Stimulated activated CD8-positive, alpha-beta memory T cell treated with anti-CD3 and anti-CD28 coated beads, Interleukin-15, amount 100 ng/mL, for 1 hour (primary cell): Measurements from ENCODE around the gene ROR1.
"Not testable (repeated sequence)": the region's sequence is repeated elsewhere in the genome, so short reads cannot be mapped to it uniquely, and the experiment has no call there.

ENCODE experiments used
- DNase-seq: peaks from one replicate; pipeline ENCODE4 v3.0.0-alpha.2; 2020; ENCODE audit warnings: low read depth

The ROR1 gene

DNA sequence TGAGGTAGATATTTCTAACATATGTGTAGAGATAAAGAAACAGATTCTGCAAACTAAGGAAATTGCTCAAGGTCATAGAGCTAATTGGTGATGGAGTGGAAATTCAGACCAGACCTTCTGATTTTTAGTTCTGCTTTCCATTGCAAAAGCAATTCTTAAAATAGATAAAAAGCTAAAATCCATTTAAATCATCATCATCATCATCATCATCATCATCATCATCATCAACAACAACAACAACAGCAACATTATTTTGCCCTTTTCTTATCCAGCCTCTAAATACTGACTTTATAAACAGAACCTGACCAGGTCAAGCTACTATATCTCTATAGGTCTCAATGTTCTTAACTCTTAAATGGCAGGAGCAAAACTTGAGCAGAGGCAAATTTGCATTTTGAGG lies 14.0 kb upstream of the ROR1 start:
- DNase-seq = no peak

DNA sequence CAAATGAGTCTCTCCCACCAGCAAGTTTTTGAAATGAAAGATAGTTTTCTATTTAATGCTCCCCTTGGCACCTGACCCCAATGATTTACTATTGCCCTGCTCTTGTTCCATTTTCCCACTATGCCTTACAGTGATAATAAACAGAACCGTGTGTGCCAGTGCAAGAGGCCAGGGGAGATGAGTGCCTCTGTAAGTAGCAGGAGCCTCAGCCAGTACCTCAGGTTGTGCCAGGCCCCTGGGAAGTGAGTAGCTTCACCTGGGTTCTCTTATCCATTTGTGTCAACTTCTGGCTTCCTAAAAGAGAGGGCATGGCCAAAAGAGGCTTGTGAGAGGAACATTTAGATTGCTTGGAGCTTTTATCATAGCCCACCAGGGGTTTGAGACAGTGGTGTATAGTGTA lies 3.4 kb upstream of the ROR1 start:
- DNase-seq = no peak

DNA sequence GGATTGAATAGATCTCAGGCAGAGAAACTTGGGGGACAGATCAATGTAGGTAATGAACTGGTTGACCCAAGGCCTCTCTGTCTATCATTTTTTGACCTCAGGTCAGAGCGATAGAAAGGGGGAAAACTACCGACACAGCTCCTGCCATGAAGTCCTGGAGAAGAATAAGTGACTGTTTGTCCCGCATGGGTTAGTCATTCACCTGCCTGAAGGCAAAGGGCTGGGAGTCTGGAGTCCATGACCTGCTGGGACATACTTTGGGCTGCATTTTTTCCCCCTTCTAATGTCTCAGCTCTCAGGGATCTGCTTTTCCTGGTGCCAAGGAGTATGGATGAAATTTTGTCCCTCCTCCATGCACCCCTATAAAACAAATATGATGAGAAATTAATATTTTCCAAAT lies 1.6 kb upstream of the ROR1 start:
- no peak for DNase-seq

DNA sequence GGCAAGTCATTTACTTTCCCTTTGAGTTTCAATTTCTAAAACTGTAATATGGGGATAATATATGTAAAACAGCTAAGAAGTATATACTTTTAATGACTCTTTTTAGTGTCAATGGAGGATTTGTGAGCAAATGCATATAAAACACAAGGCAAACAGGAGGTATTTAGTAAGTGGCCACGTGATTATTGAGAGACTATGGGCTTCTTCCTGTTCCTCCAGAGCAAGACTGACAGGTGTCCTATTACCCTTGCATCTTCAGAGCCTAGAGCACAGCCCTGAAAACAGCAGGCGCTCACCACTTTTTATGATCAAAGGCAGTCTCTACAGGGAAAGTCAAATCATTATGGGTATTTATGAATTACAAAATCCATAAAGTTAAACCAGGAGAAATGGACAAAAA lies 941 bp upstream of the ROR1 start:
- no peak for DNase-seq

DNA sequence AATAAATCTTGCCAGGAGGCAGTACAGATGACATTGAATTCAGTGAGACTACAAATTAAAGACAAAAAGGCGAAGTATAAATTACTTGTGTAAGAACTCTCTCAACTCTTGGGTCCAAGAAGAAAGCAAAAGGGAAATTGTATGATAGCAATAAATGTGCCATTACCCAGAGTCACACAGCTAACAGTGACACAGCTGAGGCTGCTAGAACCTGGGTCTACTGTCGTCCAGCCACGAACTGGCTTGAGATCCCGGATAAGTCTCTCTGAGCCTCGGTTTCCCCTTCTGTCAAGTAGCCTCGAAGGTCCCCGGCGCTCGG lies 362 bp upstream of the ROR1 start:
- no peak for DNase-seq

DNA sequence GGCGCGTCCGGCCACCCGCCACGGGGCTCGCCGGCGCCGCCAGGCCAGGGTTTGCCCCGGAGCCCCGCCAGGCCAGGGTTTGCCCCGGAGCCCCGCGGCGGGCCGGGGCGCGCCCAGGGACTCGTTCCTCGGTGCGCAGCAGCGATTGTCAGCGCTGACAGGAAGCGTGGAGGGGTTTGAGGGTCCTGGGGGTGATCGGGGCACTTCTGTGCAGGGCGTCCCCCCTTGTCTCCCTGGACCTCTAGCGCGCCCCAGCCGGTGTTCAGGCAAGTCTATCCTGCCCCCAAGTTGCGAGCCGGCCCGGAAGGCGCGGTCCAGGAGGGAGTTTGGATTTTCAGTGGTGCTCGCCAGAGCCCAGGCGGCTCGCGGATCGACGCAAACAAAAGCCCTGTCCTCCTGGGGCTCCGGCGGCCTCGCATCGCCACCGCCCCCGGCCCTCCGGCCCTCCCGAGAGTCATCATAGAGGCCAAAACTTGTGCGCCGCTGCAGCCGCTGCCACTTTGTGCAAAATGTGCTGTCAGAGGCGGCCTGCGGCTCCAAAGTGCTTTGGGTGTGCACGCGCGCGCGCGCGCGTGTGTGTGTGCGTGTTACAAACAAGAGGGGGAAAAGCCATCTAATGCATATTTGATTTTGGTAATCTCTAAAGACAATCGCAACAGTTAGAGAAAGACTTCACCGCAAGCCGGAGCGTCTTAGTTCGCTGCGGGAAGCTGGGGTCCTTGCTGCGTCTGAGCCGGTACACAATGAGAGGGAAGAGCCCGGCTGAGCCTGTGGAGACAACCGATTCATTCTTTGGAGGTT lies 1.0 kb downstream of the ROR1 start:
- no peak for DNase-seq

DNA sequence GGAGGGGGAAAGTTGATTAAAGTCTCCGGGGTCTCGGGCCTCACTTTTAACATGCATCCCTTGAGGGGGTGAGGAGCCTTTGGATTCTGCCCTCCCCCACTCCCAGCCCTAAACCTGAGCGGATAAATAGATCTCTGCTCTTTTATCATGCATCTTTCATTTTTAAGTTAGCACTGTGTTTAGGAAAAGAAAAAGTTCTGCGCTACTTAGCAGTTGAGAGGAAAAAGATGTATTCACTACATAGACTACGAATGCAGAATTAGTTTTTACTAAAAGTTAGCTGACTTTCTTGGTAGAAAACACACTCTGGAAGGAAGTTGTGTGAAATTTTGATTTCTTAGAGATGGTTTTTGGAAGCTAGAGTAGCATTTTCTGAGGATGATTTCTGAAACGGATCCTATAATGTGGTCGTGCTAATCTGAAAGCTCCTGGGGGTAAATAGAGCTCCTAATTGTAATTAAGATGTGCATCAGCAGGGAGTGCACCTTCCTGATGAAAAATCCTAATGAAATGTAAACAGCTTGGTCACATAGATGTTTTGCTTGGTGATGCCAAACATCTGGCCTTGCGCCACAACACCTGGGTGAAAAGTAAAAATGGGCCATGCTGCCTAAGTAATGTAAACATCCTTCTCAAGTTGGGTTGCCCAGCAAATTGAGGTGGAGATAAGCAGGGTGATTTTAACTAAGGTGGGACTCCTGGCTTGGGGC lies 1.8 kb downstream of the ROR1 start:
- no peak for DNase-seq

DNA sequence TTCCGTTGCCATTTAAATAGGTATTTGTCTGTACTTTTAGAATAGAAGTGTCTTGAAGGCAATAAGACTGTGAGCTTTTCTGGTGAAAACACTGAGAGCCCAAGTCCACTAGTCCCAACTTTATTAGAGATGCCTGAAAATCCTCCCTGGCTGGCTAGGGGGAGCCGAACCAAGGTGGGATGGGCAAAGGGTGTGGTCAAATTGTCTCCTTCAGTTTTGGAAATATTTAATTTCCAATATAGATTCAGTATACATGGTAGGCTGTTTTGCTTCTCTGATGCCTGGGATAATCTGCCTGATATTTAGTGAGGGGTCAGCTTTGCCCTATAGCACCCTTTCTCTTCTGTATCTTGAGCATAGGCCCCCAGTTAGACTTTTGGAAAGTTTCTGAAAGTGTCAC lies 3.5 kb downstream of the ROR1 start:
- no peak for DNase-seq

DNA sequence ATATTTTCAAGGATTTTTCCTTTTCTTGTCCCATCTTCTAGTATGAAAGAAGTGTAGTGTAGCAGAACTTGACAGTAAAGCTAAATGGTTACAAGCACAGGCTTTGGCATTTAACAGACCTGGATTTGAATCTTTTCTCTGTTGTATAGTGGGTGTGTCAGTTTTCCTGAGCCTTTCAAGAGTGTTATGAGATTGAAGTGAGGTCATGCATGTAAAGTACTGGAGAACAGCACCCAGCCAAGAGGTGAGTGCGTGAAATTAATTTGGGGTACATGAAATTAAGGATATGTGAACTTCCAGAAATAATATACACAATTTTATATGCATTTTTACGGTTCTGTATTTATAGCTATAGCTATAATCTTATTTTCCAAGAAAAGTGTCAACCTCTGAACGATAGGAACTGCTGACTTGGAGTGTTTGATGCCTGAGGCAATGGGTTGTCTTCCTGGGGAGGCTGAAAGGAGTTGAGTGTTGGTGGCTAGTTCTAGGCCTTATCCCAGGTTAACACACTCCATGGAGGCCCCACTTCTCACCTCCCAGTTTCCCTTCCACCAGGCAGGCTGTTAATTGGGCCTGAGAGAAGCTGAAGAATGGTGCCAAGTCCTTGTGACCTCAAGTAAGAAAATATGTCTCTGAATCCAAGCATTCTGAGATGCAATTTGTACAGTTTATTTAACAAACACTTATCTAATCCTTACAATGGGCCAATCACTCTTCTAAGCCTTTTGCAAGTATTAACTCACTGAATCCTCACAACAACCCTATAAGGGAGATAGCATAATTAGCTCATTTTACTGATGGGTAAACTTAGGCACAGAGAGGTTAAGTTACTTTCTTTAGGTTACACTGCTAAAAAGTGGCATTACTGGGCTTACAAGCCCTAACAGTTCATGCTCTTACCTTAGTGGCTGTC lies 4.4 kb downstream of the ROR1 start:
- DNase-seq = no peak

DNA sequence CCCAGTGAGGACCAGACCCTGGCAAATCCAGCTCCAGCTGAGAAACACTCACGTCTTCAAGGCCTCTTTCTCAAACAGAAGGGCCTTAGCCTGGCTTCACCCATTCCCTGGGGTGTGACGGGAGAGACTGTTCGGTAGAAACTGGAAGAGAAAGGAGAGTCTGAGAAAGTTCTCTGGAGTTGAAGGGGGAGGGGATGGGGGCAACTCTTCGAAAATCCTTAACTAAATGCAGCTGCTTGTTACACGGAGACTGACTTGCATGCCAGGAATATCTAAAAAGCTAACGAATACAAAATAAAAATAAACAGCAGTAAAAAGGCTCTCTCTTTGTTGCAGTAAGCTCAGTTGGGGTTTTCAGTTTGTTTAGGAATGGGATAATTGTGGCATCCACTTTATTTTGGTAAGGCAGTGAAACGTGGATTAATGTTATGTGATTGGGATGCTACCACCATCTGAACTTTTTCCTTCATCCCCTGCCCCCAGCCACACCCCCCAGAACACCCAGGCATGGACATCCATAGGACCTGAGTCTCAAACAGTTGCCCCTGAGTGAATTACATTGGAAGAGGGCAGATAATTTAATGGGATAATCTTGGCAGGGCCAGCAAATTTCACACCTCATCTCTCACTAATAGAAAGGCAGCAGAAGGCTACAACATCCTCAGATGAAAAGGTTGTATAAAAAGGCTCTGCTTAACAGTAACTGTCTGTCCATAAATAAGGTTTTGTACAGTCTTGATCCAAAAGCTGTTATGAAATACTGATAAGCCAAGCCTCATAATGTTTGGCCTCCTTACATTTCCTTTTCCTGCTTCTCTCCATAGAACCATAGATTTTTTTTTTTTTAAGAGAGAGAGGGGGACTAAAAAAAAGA lies 5.8 kb downstream of the ROR1 start:
- DNase-seq = no peak

DNA sequence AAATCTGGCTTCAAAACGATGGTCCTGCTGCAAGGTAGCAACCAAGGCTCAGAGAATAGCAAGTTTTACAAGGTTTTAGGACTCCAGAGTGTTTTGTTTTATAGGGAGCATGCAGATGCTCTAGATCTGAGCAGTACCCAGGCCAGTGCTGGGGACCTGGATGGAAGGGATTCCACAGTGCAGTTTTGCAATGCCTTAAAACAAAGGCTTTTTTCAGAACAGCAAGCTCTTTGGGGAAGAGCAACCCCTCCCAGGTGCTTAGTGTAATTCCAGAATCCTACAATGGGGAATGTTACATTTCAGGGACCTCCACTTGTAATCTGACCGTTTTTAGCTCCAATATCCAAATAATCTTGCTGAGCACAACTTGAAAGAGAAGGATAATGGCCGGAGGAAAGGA lies 6.7 kb downstream of the ROR1 start:
- no peak for DNase-seq

DNA sequence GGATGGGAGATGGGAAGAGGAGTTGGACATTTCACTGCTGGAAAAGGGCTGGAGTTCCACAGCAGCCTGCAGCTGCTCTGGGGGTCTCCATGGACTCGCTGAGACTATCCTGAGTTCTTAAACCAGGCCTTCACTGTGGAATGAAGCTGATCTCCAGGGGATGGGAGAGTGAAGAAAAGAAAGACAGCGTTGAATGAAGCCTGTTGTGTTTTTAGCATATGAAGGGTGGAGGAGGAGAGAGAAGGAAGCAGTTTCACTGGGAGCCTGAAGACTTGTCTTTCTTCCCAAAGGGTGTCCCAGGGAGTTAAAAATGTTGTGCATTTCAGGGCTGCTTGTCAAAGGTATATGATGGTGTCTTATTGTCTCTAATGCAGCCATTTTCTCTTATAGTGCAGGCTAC lies 9.2 kb downstream of the ROR1 start:
- DNase-seq = no peak

DNA sequence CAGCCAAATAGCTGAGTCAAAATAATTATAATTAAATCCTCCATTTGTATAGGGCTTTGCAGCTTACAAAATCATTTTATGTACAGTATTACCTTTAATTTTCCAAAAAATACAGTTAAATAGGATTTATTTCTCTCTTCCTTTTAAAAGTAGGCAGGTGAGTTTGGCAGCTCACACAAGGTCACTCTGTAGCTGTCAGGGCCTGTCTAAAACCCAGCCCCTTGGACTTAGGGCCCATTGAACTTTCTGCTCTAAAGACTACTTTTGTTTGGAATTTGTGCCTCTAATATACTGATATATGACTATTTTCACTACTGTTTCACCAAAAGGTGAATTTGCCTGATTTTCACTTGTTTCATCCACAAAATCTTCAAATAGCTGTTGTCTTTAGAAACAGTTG lies 10.3 kb downstream of the ROR1 start:
- no peak for DNase-seq

DNA sequence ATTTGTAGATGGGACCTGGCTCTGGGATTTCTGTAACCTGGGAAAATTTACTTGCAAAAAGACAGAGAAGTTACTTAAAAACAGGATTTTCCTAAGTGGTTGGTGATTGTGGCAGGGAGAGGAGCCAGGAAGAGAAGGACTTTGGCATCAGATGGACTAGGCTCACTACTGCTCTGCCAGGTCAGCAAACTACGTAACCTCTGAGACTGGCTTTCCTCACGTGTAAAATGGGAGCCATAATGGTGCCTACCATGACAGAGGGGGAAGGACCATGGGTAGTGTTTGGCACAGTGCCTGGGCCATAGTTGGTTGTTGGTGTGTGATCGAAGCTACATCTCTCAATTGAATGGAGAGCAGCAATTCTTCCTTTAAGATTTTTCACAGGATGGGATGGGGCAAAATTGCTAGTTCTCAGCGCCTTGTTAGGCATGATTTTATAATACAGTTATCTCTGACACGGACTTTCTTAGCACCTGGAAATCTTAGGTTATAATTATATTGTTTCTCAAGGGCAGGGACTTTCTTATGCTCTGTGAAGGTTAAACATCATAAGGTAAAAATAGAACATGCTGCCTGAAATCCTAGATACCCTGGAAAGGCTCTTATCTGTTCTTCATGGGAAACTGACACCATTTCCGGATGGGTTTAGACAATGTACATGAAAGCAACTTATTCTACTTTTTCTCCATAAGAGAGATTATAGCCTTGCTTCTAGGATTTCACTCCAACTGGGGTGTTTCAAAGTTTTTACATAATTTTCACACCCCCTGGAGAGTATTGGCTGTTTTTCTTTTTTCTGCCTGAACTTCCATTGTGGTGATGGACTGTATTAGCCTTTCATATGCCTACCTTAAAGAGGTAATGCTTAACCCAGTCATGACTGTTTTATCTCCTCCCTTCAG lies 10.9 kb downstream of the ROR1 start:
- DNase-seq = no peak

DNA sequence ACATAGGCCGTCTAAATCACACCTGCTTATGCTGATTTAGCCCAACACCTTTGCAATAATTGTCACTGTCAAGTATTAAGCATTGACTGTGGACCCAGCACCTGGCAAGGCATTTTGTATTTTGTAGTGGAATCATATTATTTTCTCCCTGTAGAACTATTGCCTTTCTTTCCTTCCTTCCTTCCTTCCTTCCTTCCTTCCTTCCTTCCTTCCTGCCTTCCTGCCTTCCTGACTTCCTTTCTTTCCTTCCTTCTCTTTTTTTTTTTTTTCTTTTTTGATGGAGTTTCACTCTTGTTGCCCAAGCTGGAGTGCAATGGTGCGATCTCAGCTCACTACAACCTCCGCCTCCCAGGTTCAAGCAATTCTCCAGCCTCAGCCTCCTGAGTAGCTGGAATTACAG lies 13.5 kb downstream of the ROR1 start:
- DNase-seq = not testable (repeated sequence)

DNA sequence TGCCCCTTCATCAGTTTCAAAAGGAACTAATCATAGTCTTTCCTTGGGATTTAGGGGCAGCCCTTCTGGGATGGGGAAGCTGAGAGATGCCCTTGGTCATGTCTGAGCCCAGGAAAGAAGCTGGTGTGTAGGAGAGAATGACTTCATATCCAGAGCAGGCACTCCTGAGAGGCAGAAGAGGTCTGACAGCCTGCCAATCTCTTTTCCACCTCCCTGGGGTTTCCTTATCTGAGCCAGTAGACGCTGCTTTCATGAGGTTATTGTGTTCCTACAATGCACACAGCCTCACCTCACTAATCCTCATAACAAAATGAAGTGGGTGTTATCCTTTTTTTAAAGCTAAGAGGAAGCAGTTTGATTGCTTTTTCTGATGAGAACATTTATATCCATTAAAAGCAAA lies 14.1 kb downstream of the ROR1 start:
- DNase-seq = no peak

DNA sequence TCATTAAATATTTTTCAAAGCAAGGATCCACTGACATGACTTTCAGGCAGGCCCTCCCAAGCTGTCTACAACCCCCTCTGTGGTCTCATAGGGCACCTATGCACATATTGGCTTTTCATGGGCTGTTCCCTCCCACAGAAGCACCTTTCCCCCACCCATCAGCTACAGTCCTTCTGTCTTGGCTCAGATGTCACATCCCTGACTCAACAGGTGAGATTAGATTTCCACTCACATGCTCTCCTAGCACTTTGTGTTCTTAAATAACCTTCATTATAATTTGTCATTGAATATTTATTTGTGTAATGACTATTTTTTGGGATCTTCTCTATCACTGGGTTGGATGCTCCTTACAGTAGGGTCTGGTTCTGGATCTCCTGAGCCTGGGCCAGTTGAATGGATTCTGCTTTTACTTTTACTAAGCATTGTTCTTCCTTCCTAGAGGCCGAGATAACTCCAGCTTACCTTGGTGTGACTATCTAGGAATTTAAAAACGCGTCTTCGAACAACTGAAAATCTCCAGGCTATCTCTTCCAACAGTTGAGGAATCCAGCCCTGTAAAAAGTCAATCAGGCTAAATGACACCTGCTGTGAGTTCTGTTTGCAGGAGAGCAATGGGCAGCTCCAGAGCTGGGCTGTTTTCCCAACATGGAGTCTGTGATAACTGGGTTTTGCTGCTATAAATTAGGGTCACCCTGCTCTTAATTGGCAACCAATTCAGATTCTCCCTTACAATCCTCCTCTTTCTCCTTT lies 16.2 kb downstream of the ROR1 start:
- no peak for DNase-seq

DNA sequence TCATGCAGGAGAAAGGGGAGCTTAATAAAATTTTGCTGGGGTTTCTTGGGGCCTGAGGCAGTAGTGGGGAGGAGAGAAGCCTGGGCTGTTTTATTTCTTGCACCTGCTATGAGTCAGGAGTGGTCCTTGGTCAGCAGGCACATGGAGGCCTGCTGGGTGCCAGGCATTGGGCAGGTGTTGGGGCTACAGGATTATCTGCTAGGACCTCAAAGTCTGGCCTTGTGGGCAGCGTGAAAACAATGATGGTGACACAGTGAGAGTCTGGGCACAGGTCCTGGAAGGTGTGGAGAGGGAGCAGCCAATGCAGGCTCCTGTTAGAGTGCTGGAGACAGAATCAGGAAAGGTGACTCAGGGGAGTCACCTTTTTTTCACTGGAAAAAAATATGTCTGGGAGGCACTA lies 17.2 kb downstream of the ROR1 start:
- DNase-seq = no peak

DNA sequence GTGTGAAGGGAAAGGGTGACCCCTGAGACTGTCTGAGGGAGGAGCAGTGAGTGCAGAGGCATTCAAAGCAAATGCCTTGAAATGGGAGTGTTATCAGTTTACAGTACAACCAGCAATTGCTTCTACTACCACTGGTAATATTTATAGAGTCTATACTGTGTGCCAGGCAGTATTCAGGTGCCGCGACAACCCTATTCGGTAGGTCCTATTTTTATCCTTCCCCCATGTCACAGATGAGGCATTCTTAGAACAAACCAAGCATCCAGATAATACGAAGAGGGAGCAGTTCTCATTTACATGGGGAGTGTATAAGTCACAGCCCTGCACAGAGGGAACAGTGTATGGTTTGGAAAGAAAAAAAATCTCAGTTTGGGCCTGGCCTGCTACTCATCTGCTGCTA lies 18.3 kb downstream of the ROR1 start:
- no peak for DNase-seq

DNA sequence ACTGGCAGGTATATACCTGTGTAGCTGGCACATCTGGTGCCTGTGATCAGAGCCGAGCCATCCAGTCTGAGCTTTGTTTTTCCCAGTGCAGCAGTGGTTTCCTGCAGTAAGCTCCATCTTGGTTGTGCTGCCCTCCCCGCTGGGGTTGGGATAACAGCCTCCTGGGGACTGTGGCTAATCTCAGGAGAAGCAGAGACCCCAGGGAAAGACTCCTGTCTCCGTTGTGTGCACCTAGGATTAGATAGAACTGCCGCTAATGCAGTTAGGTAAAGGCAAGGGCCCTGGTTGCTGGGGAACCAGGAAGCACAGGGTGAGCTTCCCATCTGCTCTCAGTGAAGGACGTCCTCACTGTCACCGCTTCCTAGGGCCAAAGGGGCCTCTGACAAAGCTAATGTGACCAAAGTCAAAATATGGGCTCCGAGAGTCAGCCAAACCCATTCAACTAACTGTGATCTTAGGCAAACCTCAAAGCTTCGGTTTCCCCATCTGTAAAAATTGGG lies 20.0 kb downstream of the ROR1 start:
- DNase-seq = no peak
